HG03354 (cell line): ENCODE data around the gene GPR152.
"Not testable (repeated sequence)": the region's sequence is repeated elsewhere in the genome, so short reads cannot be mapped to it uniquely, and the experiment has no call there.

ENCODE experiments used
- ATAC-seq: cut with Tn5 transposase; IDR thresholded peaks from one replicate; pipeline ENCODE4 v1.9.1; 2021; ENCODE audit warnings: mild to moderate bottlenecking; ENCODE audit not compliant: unreplicated experiment, poor library complexity, severe bottlenecking

The GPR152 gene

GRCh38 chr11:67402192-67402839 lies 50.2 kb downstream of the GPR152 start:
- not testable (repeated sequence) for ATAC-seq

- ATAC-seq: peak; percentile 76
Measured at GRCh38 chr11:67401495-67402191, 50.9 kb downstream of the GPR152 start, which contains the start of gene PPP1CA. Gene PPP1CA, minus strand, starts transcription at chr11:67401858. Its CDS starts 76 bp downstream, at chr11:67401782.
